Trophoblast cell (in vitro differentiated cells and primary cell): ENCODE results near the gene BDH1.

Experiments used
- DNase-seq, 2 donors: peaks; one replicate each; pipeline ENCODE4 v3.0.0-alpha.2; 2016
- H2AFZ ChIP-seq: 2 replicates; pipeline ENCODE4 v1.6.1; 2013; ENCODE audit warnings: low read length, moderate library complexity, mild to moderate bottlenecking; ENCODE audit not compliant: insufficient read depth, poor library complexity
- H2AK5ac ChIP-seq: 2 replicates; pipeline ENCODE4 v1.6.1; 2013; ENCODE audit warnings: mild to moderate bottlenecking, low read length
- H2BK120ac ChIP-seq: 2 replicates; pipeline ENCODE4 v1.6.1; 2013; ENCODE audit warnings: low read length, mild to moderate bottlenecking, moderate library complexity; ENCODE audit not compliant: insufficient read depth, poor library complexity
- H2BK12ac ChIP-seq: 2 replicates; pipeline ENCODE4 v1.6.1; 2013; ENCODE audit warnings: mild to moderate bottlenecking, low read length, moderate library complexity
- H2BK5ac ChIP-seq: 2 replicates; pipeline ENCODE4 v1.6.1; 2013; ENCODE audit warnings: low read length, low read depth, moderate library complexity, mild to moderate bottlenecking; ENCODE audit not compliant: poor library complexity
- H3K14ac ChIP-seq: 2 replicates; pipeline ENCODE4 v1.6.1; 2013; ENCODE audit warnings: mild to moderate bottlenecking, low read length
- H3K18ac ChIP-seq: 2 replicates; pipeline ENCODE4 v1.6.1; 2013; ENCODE audit warnings: mild to moderate bottlenecking, low read length
- H3K23ac ChIP-seq: 2 replicates; pipeline ENCODE4 v1.6.1; 2013; ENCODE audit warnings: low read length
- H3K27ac ChIP-seq: 2 replicates; pipeline ENCODE4 v1.5.1; 2013; ENCODE audit warnings: low read depth, mild to moderate bottlenecking, inconsistent platforms, low read length, moderate library complexity
- H3K27me3 ChIP-seq: 2 replicates; pipeline ENCODE4 v1.6.1; 2013; ENCODE audit warnings: inconsistent platforms, mild to moderate bottlenecking, low read length, moderate library complexity; ENCODE audit not compliant: insufficient read depth
- H3K36me3 ChIP-seq, 2 experiments: 1 replicate in 1 of 2; 2 replicates in 1 of 2; pipeline ENCODE4 v1.6.1; 2013; ENCODE audit warnings: low read length in 2 of 2, mild to moderate bottlenecking in 2 of 2, moderate library complexity in 1 of 2; ENCODE audit not compliant: insufficient read depth in 2 of 2, control insufficient read depth in 1 of 2
- H3K4ac ChIP-seq: 2 replicates; pipeline ENCODE4 v1.6.1; 2013; ENCODE audit warnings: low read depth, mild to moderate bottlenecking, low read length, moderate library complexity
- H3K4me1 ChIP-seq, 2 experiments: 1 replicate in 1 of 2; 2 replicates in 1 of 2; pipeline ENCODE4 v1.6.1; 2013; ENCODE audit warnings: low read length in 2 of 2, mild to moderate bottlenecking in 2 of 2, moderate library complexity in 1 of 2; ENCODE audit not compliant: insufficient read depth in 2 of 2, control insufficient read depth in 1 of 2
- H3K4me2 ChIP-seq: 2 replicates; pipeline ENCODE4 v1.6.1; 2013; ENCODE audit warnings: inconsistent platforms, mild to moderate bottlenecking, low read length, moderate library complexity
- H3K4me3 ChIP-seq: 2 replicates; pipeline ENCODE4 v1.5.1; 2013; ENCODE audit warnings: mild to moderate bottlenecking, low read depth, low read length, inconsistent platforms
- H3K79me1 ChIP-seq: one replicate; pipeline ENCODE4 v1.6.1; 2013; ENCODE audit warnings: low read length
- H3K79me2 ChIP-seq: 2 replicates; pipeline ENCODE4 v1.6.1; 2013; ENCODE audit warnings: low read length, mild to moderate bottlenecking; ENCODE audit not compliant: control insufficient read depth, insufficient read depth, poor library complexity
- H3K9ac ChIP-seq: 2 replicates; pipeline ENCODE4 v1.6.1; 2013; ENCODE audit warnings: mild to moderate bottlenecking, low read length
- H3K9me3 ChIP-seq: 2 replicates; pipeline ENCODE4 v1.6.1; 2013; ENCODE audit warnings: low read depth, mild to moderate bottlenecking, control low read depth, inconsistent platforms, low read length; ENCODE audit not compliant: insufficient read depth
- H4K12ac ChIP-seq: 2 replicates; pipeline ENCODE4 v1.6.1; 2013; ENCODE audit warnings: low read depth, mild to moderate bottlenecking, low read length, moderate library complexity
- H4K8ac ChIP-seq: 2 replicates; pipeline ENCODE4 v1.6.1; 2013; ENCODE audit warnings: low read depth, mild to moderate bottlenecking, low read length, moderate library complexity
- H4K91ac ChIP-seq: one replicate; pipeline ENCODE4 v1.6.1; 2013; ENCODE audit warnings: low read depth, mild to moderate bottlenecking, low read length, moderate library complexity
- WGBS: extraction: QIAGEN DNeasy Blood & Tissue Kit; methylation state at CpG from one replicate; pipeline ENCODE4 v1.1.7; 2013; ENCODE audit warnings: missing lambda C conversion rate; ENCODE audit not compliant: insufficient read length, insufficient coverage; ENCODE audit errors: extremely low coverage; 5-methylcytosine and 5-hydroxymethylcytosine counted together

The BDH1 gene

DNA sequence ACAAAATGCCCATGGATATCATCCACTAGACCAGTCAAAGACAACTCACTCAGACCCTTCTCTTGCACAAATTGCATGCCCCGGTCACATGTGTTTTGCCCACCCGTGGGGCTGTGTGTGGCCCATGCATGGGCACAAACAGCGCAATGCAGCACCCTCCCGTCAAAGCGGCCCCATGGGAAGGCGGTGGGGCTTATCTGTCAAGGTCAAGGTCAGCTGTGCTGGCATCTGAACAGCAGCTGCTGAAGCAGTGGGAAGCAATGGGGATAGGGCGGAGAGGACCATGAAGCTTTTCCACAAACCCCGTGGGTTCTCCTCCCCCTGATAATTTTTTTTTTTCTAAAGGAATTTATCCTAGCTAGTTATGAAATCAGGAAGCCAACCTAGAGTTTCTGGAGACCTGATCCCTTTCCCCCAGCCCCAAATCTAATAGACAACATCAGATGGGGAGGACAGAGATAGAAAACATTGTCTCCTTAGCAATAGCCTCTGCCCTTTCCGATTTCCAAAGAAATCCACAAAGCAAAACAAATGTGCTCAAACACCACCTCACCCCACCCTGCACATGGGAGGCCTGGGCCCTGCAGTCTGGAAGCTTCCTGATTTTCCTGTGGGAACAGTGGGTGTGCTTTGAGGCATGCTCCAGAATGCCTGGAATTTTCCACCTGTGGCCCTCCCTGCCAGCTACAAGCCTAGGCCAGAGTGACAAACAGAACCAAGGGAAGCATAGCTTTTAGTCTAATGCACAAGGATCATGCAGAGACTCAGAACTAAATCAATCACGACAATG lies 84.4 kb downstream of the BDH1 start:
- Histone ChIP-seq H3K27me3 (no peaks in the 10 kb centered on the region), H4K91ac (peak overlapping the region; percentile 23), H2AFZ (no peak overlapping the region), H3K79me2 (peaks cover 1% of the 10 kb centered on the region), H2AK5ac (no peak overlapping the region), H2BK12ac (no peak overlapping the region), H3K36me3 (no peaks in the 10 kb centered on the region), H3K9ac (no peak overlapping the region), H3K4me2 (no peak overlapping the region), H3K79me1 (peaks cover 18% of the 10 kb centered on the region), H3K18ac (no peak overlapping the region), H2BK120ac (no peak overlapping the region), H3K27ac (no peak overlapping the region), H3K9me3 (peaks cover 2% of the 10 kb centered on the region), H3K4ac (no peak overlapping the region), H3K4me3 (no peak overlapping the region), H4K12ac (no peak overlapping the region), H4K8ac (no peak overlapping the region), H2BK5ac (no peak overlapping the region), H3K14ac (no peak overlapping the region), H3K23ac (no peak overlapping the region), H3K4me1 (peaks cover 21 to 30% of the 10 kb centered on the region in 2 experiments)
- no peak for DNase-seq
- no CpG with 5 or more reads among the region's 10 CpGs for WGBS

DNA sequence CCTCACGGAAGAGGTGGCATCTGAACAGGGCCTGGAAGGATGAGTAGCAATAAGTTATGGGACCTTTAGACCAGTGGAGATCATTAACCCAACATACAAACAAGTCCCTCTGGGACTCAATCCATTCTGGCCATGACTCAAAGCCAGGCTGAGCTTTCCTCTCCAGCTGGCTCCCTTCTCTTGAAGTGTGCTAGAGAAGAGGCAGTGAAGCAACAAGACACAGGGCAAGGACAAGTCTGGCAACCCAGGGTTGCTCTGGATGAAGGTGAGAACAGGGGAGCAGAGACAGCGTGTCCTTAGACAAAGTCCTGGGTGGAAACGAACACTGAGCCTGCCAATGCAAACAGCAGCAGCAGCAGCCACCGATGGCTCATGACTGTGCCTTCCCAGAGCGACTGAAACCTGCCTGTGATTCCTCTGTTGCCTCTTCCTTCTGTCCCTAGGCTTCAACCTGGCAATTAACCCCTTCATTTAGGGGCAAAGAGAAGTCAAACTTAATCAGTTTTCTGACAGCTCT lies 86.8 kb downstream of the BDH1 start:
- Histone ChIP-seq H3K79me1 (peaks cover 24% of the 10 kb centered on the region), H3K9me3 (peaks cover 2% of the 10 kb centered on the region), H2BK5ac (no peak overlapping the region), H3K4me1 (peaks cover 29 to 45% of the 10 kb centered on the region in 2 experiments), H2AK5ac (peak overlapping the region; percentile 53), H3K18ac (no peak overlapping the region), H3K4me2 (no peak overlapping the region), H3K14ac (peak overlapping the region; percentile 78), H3K27ac (no peak overlapping the region), H2AFZ (no peak overlapping the region), H3K36me3 (no peaks in the 10 kb centered on the region), H3K4ac (peak overlapping the region; percentile 24), H4K91ac (peak overlapping the region; percentile 75), H3K79me2 (peaks cover 1% of the 10 kb centered on the region), H3K9ac (no peak overlapping the region), H4K12ac (no peak overlapping the region), H3K23ac (no peak overlapping the region), H3K4me3 (no peak overlapping the region), H3K27me3 (no peaks in the 10 kb centered on the region), H4K8ac (no peak overlapping the region), H2BK120ac (peak overlapping the region; percentile 41), H2BK12ac (peak overlapping the region; percentile 72)
- DNase-seq = no peak
- no CpG with 5 or more reads among the region's 5 CpGs for WGBS

DNA sequence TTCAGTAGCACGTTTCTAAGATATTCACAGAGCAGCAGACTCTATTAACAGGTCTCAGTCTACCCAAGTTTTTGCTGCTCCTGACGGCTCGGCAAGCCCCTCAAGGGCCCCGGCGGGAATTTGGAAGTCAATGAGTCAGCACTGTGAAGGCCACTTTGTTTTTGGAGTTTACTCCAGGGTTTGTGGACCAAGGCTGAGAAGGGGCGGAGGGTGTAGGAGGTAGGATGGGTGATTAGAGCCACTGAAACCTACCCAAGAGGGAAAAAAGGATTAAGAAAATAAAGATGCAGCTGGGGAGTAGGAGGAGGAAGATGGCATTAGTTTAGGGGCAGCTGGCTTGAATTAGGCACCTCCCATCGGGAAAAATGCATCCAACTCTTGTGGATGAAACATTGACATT lies 87.6 kb downstream of the BDH1 start:
- H2AFZ ChIP-seq = no peak overlapping the region
- WGBS = no CpG with 5 or more reads among the region's 7 CpGs

DNA sequence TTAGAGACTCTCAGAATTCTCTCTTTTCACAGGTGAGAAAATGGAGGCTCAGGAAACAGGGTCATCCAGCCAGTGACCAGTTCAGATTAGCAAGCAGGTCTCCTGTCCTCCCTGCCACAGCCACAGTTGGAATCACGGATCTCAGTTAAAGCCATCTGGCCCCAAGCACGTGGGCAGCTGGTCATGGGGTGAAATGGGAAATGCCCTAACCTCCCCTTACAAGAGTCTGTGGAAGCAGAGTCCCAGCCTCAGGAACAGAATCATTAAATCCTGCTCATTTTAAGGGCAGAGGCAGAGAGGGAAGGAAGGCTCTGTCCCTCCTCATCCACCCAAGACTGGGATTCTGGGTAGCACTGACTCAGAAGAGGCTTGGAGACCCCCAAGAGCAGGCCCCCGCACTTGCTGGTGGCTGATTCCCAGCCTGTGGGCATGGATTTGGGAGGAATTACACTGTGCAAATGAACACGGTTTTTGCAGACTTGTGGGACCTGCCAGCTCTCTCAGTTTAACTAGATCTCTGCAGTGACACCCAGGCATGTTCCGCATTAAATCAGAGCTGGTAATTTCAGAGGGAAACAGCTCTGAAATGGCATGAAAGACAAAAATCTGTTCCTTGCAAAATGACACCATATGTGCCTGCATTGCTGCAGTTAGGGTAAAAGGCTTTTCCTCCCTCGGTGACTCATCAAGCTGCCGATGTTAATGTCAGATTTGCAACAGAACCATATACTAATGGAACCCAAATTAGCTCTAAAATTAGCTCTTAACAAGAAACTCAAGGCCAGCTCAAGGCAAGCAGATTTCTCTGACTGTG lies 89.0 kb downstream of the BDH1 start:
- Histone ChIP-seq H2AFZ (peak overlapping the region; percentile 1), H3K9me3 (no peaks in the 10 kb centered on the region), H3K4me1 (peaks cover 23 to 38% of the 10 kb centered on the region in 2 experiments), H3K4me2 (peak overlapping the region; percentile 9), H3K18ac (peak overlapping the region; percentile 71), H4K91ac (peak overlapping the region; percentile 79), H3K14ac (peak overlapping the region; percentile 41), H4K8ac (no peak overlapping the region), H2BK5ac (peak overlapping the region; percentile 66), H2AK5ac (peak overlapping the region; percentile 18), H2BK120ac (peak overlapping the region; percentile 26), H3K27me3 (no peaks in the 10 kb centered on the region), H4K12ac (no peak overlapping the region), H3K27ac (peak overlapping the region; percentile 73), H3K4me3 (no peak overlapping the region), H2BK12ac (peak overlapping the region; percentile 37), H3K9ac (no peak overlapping the region), H3K36me3 (no peaks in the 10 kb centered on the region), H3K4ac (peak overlapping the region; percentile 4), H3K79me1 (peaks cover 22% of the 10 kb centered on the region), H3K23ac (no peak overlapping the region), H3K79me2 (peaks cover 1% of the 10 kb centered on the region)
- WGBS = no CpG with 5 or more reads among the region's 7 CpGs
- peak; percentile 21 to 75 for DNase-seq

More for the DNA sequence above, 87.6 kb downstream of the BDH1 start:
- no peaks in the 10 kb centered on the region for H3K36me3 ChIP-seq
- peak overlapping the region; percentile 27 for H3K23ac ChIP-seq
- peak overlapping the region; percentile 29 for H2BK5ac ChIP-seq
- H3K4me2 ChIP-seq = no peak overlapping the region
- peak overlapping the region; percentile 89 for H2BK12ac ChIP-seq
- peak overlapping the region; percentile 82 for H2AK5ac ChIP-seq
- H3K9ac ChIP-seq = no peak overlapping the region
- no peak for DNase-seq
- peaks cover 29 to 45% of the 10 kb centered on the region in 2 experiments for H3K4me1 ChIP-seq
- no peaks in the 10 kb centered on the region for H3K27me3 ChIP-seq
- no peak overlapping the region for H4K12ac ChIP-seq
- no peak overlapping the region for H3K18ac ChIP-seq
- H4K91ac ChIP-seq = peak overlapping the region; percentile 75
- peak overlapping the region; percentile 24 for H3K27ac ChIP-seq
- peaks cover 1% of the 10 kb centered on the region for H3K79me2 ChIP-seq
- peak overlapping the region; percentile 41 for H2BK120ac ChIP-seq
- no peak overlapping the region for H4K8ac ChIP-seq
- H3K14ac ChIP-seq = peak overlapping the region; percentile 33
- no peaks in the 10 kb centered on the region for H3K9me3 ChIP-seq
- no peak overlapping the region for H3K4ac ChIP-seq
- H3K4me3 ChIP-seq = no peak overlapping the region
- peaks cover 24% of the 10 kb centered on the region for H3K79me1 ChIP-seq
